ENCODE measurements around the gene APOF.
"Not testable (repeated sequence)": the region's sequence is repeated elsewhere in the genome, so short reads cannot be mapped to it uniquely, and the experiment has no call there.

The APOF gene

GRCh38 chr12:56366948-56367347 lies 4.3 kb upstream of the APOF start:
- DNase-seq (ENCODE audit: low spot score): no peak

GRCh38 chr12:56361487-56362129 lies 1.0 kb downstream of the APOF start:
- no peak for DNase-seq (ENCODE audit: low spot score)

- peak; percentile 100 for DNase-seq (ENCODE audit: low spot score)
These were observed 2.5 kb downstream of the APOF start, which contains the start of gene STAT2 for GRCh38 chr12:56359851-56360767. Gene STAT2, minus strand, starts transcription at chr12:56360107. Its CDS starts 3,536 bp downstream, at chr12:56356571.

GRCh38 chr12:56358836-56359532 lies 3.7 kb downstream of the APOF start:
- DNase-seq (ENCODE audit: low spot score): peak; percentile 65

GRCh38 chr12:56351325-56351724 lies 11.3 kb downstream of the APOF start:
- DNase-seq (ENCODE audit: low spot score): no peak

- DNase-seq (ENCODE audit: low spot score): no peak
These were observed 12.0 kb downstream of the APOF start for GRCh38 chr12:56350662-56351061.

GRCh38 chr12:56348776-56349175 lies 13.9 kb downstream of the APOF start:
- no peak for DNase-seq (ENCODE audit: low spot score)

- DNase-seq (ENCODE audit: low spot score): not testable (repeated sequence)
These were observed 15.4 kb downstream of the APOF start for GRCh38 chr12:56347255-56347654.

GRCh38 chr12:56346675-56347074 lies 16.0 kb downstream of the APOF start:
- peak; percentile 13 for DNase-seq (ENCODE audit: low spot score)

GRCh38 chr12:56342290-56342689 lies 20.4 kb downstream of the APOF start:
- DNase-seq (ENCODE audit: low spot score): not testable (repeated sequence)

- DNase-seq (ENCODE audit: low spot score): no peak
These were observed 21.0 kb downstream of the APOF start for GRCh38 chr12:56341616-56342015.

- DNase-seq (ENCODE audit: low spot score): no peak
These were observed 23.6 kb downstream of the APOF start for GRCh38 chr12:56339158-56339422.

GRCh38 chr12:56338308-56339157 lies 24.1 kb downstream of the APOF start, which contains the start of gene IL23A:
Gene IL23A, plus strand, starts transcription at chr12:56338884. Its CDS starts 161 bp downstream, at chr12:56339045.
- DNase-seq (ENCODE audit: low spot score): peak; percentile 98

- peak; percentile 19 for DNase-seq (ENCODE audit: low spot score)
These were observed 24.9 kb downstream of the APOF start for GRCh38 chr12:56337753-56338251.

- DNase-seq (ENCODE audit: low spot score): no peak
These were observed 26.1 kb downstream of the APOF start for GRCh38 chr12:56336361-56337167.

GRCh38 chr12:56335527-56335926 lies 27.1 kb downstream of the APOF start:
- DNase-seq (ENCODE audit: low spot score): not testable (repeated sequence)

GRCh38 chr12:56334490-56334793 lies 28.2 kb downstream of the APOF start:
- DNase-seq (ENCODE audit: low spot score): no peak

- DNase-seq (ENCODE audit: low spot score): peak; percentile 99
These were observed 28.8 kb downstream of the APOF start, which contains the start of gene PAN2 for GRCh38 chr12:56333679-56334489. Gene PAN2, minus strand, starts transcription at chr12:56334000. Its CDS starts 906 bp downstream, at chr12:56333094.

- DNase-seq (ENCODE audit: low spot score): no peak
These were observed 29.4 kb downstream of the APOF start for GRCh38 chr12:56333197-56333678.
